Right atrium auricular region (tissue), 2 donors: ENCODE results near the gene PDYN. TPM values are rescaled to one million over a fixed set of nuclear protein-coding genes. Genes with fewer than 3 reads are reported as not detected.

Experiments used
- DNase-seq: peaks from one replicate; pipeline ENCODE4 v3.0.0-alpha.2; 2019; ENCODE audit warnings: low spot score
- H3K27ac ChIP-seq, 2 donors: fragments of 200-600 bp; sonication (generic); 1 replicate in 1 of 2; 2 replicates in 1 of 2; pipeline ENCODE4 v1.5.1; 2016 to 2019
- H3K27me3 ChIP-seq, 2 donors: fragments of 200-600 bp; sonication (generic); one replicate each; pipeline versions ENCODE4 v1.5.1 to v1.6.0; 2017 to 2019
- H3K36me3 ChIP-seq: fragments of 200-600 bp; sonication (generic); one replicate; pipeline ENCODE4 v1.5.1; 2016
- H3K4me1 ChIP-seq, 2 donors: fragments of 200-600 bp; sonication (generic); one replicate each; pipeline versions ENCODE4 v1.5.1 to v1.6.0; 2017 to 2019
- H3K4me3 ChIP-seq, 2 donors: fragments of 200-600 bp; sonication (generic); 1 replicate in 1 of 2; 2 replicates in 1 of 2; pipeline ENCODE4 v1.5.1; 2017 to 2019; ENCODE audit warnings: mild to moderate bottlenecking in 1 of 2, moderate library complexity in 1 of 2
- H3K9me3 ChIP-seq, 2 donors: fragments of 200-600 bp; sonication (generic); one replicate each; pipeline ENCODE4 v1.5.1; 2019
- total RNA-seq, 2 donors: library from RNA; depleted of rRNA; stranded (reverse); fragments of >200 nt; gene quantifications; one replicate each; pipeline ENCODE4 v1.1.0, GENCODE V29; 2016
- TF ChIP-seq, protein P1 (sequence below), 2 donors: fragments of 200-600 bp; sonication (generic); IDR thresholded peaks; one replicate each; pipeline ENCODE4 v1.5.1; 2019; ENCODE audit warnings: antibody characterized with exemption in 2 of 2

The PDYN gene
- total RNA-seq, 2 donors from 2014 or later, result not detected

DNA sequence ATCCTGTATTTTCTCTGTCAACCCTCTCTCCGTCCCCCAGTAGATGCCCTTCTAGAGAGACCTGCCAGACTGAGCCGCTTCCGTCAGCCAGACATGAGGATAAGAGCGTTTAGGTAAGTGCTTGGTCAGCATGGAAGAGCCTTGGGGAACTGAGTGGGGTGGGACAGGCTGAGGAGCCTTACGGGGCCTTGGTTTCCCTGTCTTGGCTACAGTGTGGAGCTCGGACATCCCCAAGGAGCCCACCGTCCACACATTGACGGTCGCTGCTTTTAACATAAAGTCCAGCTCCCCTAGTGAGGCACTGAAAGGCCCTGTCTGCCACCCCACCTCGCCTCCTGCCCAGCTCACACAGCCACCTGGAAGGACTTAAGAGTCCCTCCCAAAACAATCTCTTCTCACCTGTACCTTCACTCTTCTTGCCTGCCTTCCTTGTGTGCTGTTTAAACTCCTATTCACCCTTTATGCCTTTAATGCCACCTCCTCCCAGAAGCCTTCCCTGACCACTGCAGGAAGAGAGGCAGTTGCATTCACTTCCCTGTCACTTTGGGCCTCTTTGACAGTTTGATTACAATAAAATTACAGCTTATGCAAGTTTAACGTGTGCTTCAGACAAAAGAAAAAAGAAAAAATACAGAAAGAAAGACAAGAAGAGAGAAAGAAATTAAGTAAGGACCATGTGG is 42.3 kb downstream of the PDYN start:
- Histone ChIP-seq H3K27me3 (no peaks in the 10 kb centered on the region), H3K27ac (no peak overlapping the region), H3K4me3 (no peak overlapping the region), H3K4me1 (peaks cover 0 to 9% of the 10 kb centered on the region in 2 donors), H3K36me3 (no peaks in the 10 kb centered on the region), H3K9me3 (no peaks in the 10 kb centered on the region)
- DNase-seq, result no peak
- TF ChIP-seq, protein P1, sequence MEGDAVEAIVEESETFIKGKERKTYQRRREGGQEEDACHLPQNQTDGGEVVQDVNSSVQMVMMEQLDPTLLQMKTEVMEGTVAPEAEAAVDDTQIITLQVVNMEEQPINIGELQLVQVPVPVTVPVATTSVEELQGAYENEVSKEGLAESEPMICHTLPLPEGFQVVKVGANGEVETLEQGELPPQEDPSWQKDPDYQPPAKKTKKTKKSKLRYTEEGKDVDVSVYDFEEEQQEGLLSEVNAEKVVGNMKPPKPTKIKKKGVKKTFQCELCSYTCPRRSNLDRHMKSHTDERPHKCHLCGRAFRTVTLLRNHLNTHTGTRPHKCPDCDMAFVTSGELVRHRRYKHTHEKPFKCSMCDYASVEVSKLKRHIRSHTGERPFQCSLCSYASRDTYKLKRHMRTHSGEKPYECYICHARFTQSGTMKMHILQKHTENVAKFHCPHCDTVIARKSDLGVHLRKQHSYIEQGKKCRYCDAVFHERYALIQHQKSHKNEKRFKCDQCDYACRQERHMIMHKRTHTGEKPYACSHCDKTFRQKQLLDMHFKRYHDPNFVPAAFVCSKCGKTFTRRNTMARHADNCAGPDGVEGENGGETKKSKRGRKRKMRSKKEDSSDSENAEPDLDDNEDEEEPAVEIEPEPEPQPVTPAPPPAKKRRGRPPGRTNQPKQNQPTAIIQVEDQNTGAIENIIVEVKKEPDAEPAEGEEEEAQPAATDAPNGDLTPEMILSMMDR (IDR thresholded peaks at IDR 0.05), result no peak

DNA sequence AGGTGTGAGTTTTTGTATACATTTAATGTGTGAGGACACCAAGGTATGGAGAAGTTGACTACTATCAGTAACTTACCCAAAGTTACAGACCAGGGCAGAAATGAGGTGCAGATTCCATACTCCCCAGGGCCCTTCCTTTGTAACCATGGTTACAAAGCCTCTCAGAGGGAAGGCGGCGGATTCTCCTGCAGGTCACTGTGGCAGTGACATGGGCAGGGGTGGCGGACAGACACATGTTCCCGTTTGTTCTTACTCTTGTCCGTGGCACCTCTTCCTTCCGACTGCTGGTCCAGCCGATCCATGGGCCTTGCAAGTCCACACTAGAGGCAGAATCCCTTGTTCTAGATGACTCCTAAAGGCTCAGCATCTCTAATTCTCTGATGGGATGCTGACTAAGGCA is 43.0 kb downstream of the PDYN start:
- Histone ChIP-seq H3K4me3 (no peak overlapping the region), H3K36me3 (no peaks in the 10 kb centered on the region), H3K9me3 (no peaks in the 10 kb centered on the region), H3K4me1 (peaks cover 0 to 17% of the 10 kb centered on the region in 2 donors), H3K27me3 (no peaks in the 10 kb centered on the region), H3K27ac (no peak overlapping the region)
- no peak for DNase-seq
- TF ChIP-seq, protein P1 (IDR thresholded peaks at IDR 0.05), result no peak

DNA sequence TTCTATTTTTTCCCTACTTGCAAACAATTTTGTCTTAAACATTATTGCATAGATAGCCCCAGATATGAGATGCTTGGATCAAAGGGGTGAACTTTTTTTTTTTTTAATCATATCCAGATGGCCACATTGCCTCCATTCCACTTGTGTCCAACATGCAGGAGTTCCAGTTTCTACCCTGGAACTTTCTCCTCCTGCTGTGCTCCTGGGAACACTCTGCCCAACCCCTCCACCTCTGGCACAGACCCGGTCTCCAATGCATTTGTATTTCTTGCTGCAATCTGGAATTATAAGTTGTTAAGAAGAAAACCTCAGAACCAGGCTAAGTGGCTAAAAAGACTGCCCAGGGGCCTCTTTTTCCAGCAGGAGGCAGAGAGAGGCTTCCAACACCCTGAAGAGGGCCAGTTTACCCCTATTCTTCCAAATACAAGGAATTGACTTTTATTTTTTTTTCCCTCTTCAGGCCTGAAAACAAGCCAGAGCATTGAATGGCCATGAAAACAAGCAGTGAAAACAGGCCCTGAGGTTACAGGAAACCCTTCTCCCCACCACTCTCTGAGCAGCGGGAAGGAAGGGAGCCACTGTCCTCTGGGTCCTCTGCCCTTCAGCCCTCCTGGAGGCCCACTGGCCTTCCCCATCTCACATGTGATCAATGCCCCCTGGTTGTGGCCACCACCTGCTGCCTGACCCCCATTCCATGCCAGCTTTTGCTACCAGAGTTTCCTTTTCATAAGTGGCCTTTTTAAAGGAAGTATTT is 44.3 kb downstream of the PDYN start:
- DNase-seq, result no peak
- no peaks in the 10 kb centered on the region for H3K36me3 ChIP-seq
- H3K4me3 ChIP-seq, result no peak overlapping the region
- peaks cover 0 to 29% of the 10 kb centered on the region in 2 donors for H3K4me1 ChIP-seq
- H3K27ac ChIP-seq, result no peak overlapping the region
- H3K9me3 ChIP-seq, result no peaks in the 10 kb centered on the region
- TF ChIP-seq, protein P1 (IDR thresholded peaks at IDR 0.05), result no peak
- no peaks in the 10 kb centered on the region for H3K27me3 ChIP-seq

DNA sequence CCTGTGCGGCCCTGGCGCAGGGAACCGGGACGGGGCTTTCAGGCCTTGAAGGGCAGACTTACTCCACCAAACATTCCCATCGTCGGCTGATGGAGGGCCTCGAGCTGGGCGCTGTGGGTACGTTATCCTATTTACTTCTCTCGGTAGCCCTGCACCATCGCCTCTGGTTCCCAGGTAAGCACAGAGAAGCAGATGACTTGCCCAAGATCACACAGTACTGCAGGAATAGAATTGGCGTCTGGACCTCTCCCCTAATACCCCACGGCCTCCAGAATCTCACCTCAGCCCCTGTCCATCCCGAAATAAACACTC is 46.4 kb downstream of the PDYN start:
- Histone ChIP-seq H3K27ac (no peak overlapping the region), H3K9me3 (no peaks in the 10 kb centered on the region), H3K36me3 (no peaks in the 10 kb centered on the region), H3K4me1 (peaks cover 0 to 48% of the 10 kb centered on the region in 2 donors), H3K4me3 (peak overlapping the region in 1 of 2 donors; percentile 28), H3K27me3 (no peaks in the 10 kb centered on the region)
- no peak for DNase-seq
- TF ChIP-seq, protein P1 (IDR thresholded peaks at IDR 0.05), result no peak

DNA sequence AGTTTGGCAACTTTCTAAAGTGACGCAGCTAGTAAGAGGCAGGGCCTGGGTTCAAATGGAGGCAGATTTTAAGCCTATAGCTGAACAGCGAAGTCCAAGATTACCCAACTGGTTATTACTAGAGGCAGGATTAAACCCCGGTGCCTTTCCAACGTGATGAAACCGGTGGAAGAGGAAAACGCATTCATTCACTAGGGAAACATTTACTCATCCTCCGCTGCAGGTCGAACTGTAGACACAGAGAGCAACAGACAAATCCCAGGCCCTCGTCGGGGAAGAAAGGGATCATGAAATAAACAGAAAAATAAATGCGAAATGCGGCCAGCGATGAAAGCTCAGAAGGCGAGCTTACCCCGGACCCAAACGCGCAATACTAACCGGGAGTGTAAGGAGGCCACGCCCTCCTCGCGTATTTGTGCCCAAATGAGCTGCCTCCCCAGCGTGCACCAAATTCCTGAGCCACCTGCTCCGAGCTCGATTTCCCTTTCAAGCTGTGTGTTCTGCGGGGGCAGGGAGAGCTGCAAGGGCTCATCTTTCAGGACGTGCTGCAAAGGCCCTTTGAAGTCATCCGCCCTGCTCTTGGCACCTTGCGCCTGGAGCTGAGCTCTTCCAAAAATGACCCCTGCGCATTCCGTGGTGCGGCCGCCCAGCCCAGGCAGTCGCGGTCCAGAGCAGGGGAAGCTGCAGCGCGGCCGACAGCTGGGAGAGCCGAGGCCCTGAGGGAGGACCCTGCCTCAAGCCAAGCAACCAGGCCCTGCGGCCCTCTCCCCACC is 46.9 kb downstream of the PDYN start:
- TF ChIP-seq, protein P1 (IDR thresholded peaks at IDR 0.05), result no peak
- no peaks in the 10 kb centered on the region for H3K36me3 ChIP-seq
- H3K9me3 ChIP-seq, result no peaks in the 10 kb centered on the region
- peak overlapping the region; percentile 3 to 28 for H3K4me3 ChIP-seq
- DNase-seq, result peak; percentile 75
- peaks cover 0 to 54% of the 10 kb centered on the region in 2 donors for H3K4me1 ChIP-seq
- H3K27ac ChIP-seq, result no peak overlapping the region
- H3K27me3 ChIP-seq, result no peaks in the 10 kb centered on the region
